Measurements from ENCODE around the gene TUBB2A. TPM values are rescaled to one million over a fixed set of nuclear protein-coding genes. Genes with fewer than 3 reads are reported as not detected.
A peak's percentile ranks its signal among the peaks of the same experiment; 100 is the strongest.
"Not testable (repeated sequence)": the region's sequence is repeated elsewhere in the genome, so short reads cannot be mapped to it uniquely, and the experiment has no call there.

The TUBB2A gene
- polyA plus RNA-seq, 1 donor from 2014 or later, result 12.8 TPM

DNA sequence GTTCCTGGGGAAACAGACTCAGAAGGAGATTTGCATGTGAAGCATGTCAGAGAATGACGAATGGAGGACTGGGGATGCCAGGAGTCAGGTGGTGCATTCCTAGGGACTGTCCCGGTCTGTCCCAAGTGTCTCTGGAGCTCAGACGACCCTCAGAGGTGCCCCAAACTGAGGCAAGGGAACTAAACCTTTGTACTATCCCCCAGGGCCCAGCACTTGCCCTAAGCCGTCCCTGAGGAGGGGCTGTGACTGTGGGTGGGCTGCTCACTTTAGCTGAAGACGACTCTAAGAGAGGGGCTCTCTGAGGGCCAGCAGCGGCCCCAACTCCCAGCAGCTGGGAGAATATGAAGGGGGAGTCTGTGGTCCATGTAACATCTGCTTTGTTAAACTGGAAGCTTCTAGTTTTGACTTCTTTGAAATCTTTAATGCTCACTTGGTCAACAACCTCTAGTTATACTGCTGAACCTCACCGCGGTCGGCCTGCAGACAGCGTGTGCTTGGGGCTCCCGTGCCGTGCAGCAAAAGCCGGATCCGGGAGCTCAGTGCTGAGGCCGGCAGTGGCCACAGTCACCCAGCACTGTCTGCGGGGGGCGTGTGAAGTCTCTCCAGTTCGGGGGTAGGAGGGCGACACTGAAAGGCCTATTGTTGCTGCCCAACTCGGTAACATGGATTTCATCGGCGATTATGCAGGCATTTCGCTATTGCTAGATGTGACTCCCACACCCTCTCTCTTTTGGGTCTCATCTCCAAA is 35.9 kb upstream of the TUBB2A start:
- H3K9me3 Mint-ChIP-seq, result peaks cover 0 to 2% (median 0%) of the 10 kb centered on the region in 3 donors
- H3K27me3 Mint-ChIP-seq, result peaks cover 5% of the 10 kb centered on the region

DNA sequence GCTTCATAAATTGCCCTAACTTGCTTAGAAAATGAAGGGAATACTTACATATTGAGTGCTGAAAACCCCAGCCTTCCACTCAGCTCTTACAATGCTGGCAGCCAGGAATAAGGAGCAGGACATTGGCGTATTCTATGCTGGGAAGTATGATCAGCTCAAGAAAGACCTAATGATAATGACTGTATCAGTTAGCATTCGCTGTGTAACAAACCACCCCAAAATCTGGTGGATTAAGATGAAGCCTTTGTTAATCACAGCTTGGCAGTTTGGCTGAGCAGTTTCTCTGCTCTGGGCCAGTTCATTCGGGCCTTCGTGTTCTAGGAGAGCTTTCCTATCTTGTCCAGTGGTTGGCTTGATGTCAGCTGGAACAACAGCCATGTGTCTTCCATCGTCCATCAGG is 33.4 kb upstream of the TUBB2A start:
- H3K4me3 Mint-ChIP-seq, result no peak overlapping the region
- no peak overlapping the region for H3K27ac Mint-ChIP-seq
- H3K9me3 Mint-ChIP-seq, result no peaks in the 10 kb centered on the region
- H3K27me3 Mint-ChIP-seq, result peaks cover 5% of the 10 kb centered on the region
- no peaks in the 10 kb centered on the region for H3K4me1 Mint-ChIP-seq
- H3K36me3 Mint-ChIP-seq, result peaks cover 3% of the 10 kb centered on the region

More for the DNA sequence above, 35.9 kb upstream of the TUBB2A start:
- Mint-ChIP-seq H3K4me1 (no peaks in the 10 kb centered on the region), H3K36me3 (peaks cover 3% of the 10 kb centered on the region), H3K27ac (no peak overlapping the region), H3K4me3 (no peak overlapping the region)

DNA sequence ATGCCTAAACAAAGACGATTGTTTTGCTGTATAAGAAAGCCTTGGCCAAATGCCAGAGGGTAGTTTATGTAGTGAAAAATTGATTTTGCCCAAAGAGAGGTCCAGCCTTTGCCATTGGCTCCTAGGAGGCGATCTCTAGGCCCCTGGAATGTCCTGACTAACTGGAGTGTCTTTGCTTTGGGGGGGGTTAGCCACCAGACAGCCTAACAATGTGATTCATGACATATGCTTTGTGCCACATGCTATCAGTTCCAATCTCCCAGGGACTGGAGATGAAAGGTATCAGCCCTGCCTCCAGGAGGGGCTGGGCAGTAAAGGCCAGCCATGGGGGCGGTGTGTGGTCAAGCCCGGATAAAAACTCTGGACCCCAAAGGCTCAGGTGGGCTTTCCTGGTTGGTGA is 32.7 kb upstream of the TUBB2A start:
- H3K4me3 Mint-ChIP-seq, result no peak overlapping the region
- no peak overlapping the region for H3K27ac Mint-ChIP-seq
- no peaks in the 10 kb centered on the region for H3K9me3 Mint-ChIP-seq
- peaks cover 5% of the 10 kb centered on the region for H3K36me3 Mint-ChIP-seq
- no peaks in the 10 kb centered on the region for H3K4me1 Mint-ChIP-seq
- peaks cover 5% of the 10 kb centered on the region for H3K27me3 Mint-ChIP-seq

DNA sequence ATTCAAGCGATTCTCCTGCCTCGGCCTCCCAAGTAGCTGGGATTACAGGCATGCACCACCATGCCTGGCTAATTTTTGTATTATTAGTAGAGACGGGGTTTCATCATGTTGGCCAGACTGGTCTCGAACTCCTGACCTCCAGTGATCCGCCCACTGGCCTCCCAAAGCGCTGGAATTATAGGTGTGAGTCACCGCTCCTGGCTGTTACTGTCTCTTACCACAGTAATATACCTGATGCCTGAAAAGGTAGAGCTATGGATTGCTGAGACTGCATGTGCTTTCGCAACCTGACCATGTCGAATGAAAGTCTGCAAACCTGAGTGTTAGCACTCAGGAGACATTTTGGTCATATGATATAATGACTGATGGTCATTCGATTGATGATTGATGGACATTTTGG is 31.8 kb upstream of the TUBB2A start:
- H3K9me3 Mint-ChIP-seq, H3K4me1 Mint-ChIP-seq, H3K36me3 Mint-ChIP-seq, H3K27me3 Mint-ChIP-seq, H3K27ac Mint-ChIP-seq, H3K4me3 Mint-ChIP-seq: not testable (repeated sequence)

DNA sequence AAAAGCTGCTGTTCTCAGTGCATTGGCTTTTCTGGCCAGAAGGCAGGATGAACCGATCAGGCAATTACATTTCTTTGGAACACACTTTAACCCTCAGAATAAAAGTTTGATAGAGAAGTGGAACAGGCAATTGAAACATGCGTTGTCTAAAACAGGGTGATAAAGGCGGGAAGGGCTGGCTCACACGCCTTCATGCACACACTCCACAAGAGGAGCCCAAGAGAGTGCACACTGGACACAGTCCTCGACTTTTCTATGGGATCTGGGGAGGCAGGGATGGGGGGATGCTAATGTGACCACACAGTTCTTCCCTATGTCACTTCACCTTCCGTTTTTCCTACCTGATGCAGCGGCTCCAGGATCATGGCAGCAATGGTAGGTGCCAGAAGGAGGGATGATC is 30.9 kb upstream of the TUBB2A start:
- Mint-ChIP-seq H3K4me1 (no peaks in the 10 kb centered on the region), H3K4me3 (no peak overlapping the region), H3K9me3 (no peaks in the 10 kb centered on the region), H3K36me3 (peaks cover 5% of the 10 kb centered on the region), H3K27ac (no peak overlapping the region), H3K27me3 (peaks cover 5% of the 10 kb centered on the region)

DNA sequence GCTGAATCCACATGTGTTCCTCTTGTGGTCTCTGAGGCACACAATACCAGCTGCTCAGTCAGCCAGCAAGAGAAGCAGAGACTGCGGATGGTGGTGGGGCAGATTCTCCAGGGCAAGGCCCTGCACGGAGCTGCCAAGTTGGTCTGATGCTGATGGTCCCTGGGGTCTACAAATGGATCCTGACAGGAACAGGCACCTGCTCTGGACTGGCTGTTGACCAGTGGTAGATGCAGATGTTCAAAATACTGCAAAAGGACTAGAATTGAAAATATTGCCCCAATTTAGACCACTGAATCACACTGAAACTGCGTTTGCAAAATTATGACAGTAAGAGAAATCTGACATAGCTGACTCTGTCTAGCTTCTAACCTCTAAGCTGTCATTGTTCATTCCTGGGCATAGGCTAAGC is 29.6 kb upstream of the TUBB2A start:
- H3K4me3 Mint-ChIP-seq, result no peak overlapping the region

DNA sequence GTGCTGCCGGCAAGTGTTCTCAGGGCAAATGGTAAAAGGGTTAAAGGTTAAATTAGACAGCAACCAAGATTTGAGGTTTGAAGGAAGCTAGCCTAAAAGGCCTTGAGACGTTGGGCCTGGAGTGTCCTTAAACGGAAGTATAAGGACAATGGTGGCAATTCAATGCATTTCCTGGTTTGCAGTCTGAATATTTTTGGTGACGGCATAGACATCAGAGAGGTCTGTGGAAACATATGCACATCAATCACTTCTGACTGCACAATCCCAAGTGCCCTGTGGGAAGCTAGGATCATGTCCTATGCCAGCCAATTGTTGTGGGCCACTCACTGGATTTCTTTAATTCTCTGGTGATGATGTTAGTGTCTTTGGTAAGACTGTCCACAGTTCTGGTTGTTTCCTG is 25.7 kb upstream of the TUBB2A start:
- H3K27me3 Mint-ChIP-seq, result peaks cover 2% of the 10 kb centered on the region
- H3K4me3 Mint-ChIP-seq, result no peak overlapping the region
- no peak overlapping the region for H3K27ac Mint-ChIP-seq
- no peaks in the 10 kb centered on the region for H3K9me3 Mint-ChIP-seq
- peaks cover 4% of the 10 kb centered on the region for H3K36me3 Mint-ChIP-seq
- no peaks in the 10 kb centered on the region for H3K4me1 Mint-ChIP-seq

More for the DNA sequence above, 29.6 kb upstream of the TUBB2A start:
- H3K36me3 Mint-ChIP-seq, result peaks cover 7% of the 10 kb centered on the region
- H3K9me3 Mint-ChIP-seq, result no peaks in the 10 kb centered on the region
- no peaks in the 10 kb centered on the region for H3K4me1 Mint-ChIP-seq
- H3K27me3 Mint-ChIP-seq, result peaks cover 5% of the 10 kb centered on the region
- H3K27ac Mint-ChIP-seq, result peak overlapping the region in 1 of 3 donors; percentile 48

DNA sequence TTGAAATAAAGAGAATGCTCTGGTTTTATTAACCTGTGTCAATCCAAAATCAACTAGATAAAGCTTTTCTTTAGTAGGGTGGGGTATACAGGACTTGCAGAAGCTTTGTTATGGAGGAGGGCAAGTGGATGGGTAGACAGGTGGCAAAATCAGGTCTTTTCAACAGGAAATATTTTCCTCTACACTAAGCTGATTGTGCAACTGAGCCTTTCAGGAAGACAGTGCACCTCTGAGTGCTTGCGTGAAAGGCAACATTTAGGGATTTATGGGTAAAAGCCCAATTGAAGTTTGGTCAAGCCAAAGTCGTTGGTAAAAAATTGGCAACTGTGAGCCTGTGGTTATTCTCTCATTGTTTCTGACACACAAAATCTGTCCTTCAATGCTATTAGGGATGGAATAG is 23.8 kb upstream of the TUBB2A start:
- no peak overlapping the region for H3K27ac Mint-ChIP-seq
- H3K4me1 Mint-ChIP-seq, result no peaks in the 10 kb centered on the region
- H3K36me3 Mint-ChIP-seq, result peaks cover 4% of the 10 kb centered on the region
- peaks cover 2% of the 10 kb centered on the region for H3K27me3 Mint-ChIP-seq
- no peaks in the 10 kb centered on the region for H3K9me3 Mint-ChIP-seq
- no peak overlapping the region for H3K4me3 Mint-ChIP-seq

DNA sequence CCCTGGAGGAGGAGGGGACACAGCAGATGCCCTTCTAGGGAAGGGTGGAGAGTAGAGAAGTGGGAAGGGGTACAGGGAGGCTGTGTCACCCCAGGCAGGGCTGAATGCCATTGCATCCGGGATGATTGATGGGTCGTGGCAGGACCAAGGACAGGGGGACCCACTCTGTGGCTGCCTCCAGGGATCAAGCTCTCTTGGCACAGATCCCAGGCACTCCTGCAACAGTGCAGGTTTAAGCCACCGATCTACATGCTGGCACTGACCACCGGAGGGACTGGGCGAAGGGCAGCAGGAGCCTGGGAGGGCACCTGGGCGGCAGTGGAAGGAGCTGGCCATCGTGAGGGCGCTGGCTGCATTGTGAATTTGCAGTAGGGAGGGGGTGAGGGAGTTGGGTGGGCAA is 22.6 kb upstream of the TUBB2A start:
- H3K4me3 Mint-ChIP-seq, result peak overlapping the region; percentile 41 to 80 (median 77)
- H3K27me3 Mint-ChIP-seq, H3K27ac Mint-ChIP-seq, H3K36me3 Mint-ChIP-seq, H3K4me1 Mint-ChIP-seq, H3K9me3 Mint-ChIP-seq: not testable (repeated sequence)

DNA sequence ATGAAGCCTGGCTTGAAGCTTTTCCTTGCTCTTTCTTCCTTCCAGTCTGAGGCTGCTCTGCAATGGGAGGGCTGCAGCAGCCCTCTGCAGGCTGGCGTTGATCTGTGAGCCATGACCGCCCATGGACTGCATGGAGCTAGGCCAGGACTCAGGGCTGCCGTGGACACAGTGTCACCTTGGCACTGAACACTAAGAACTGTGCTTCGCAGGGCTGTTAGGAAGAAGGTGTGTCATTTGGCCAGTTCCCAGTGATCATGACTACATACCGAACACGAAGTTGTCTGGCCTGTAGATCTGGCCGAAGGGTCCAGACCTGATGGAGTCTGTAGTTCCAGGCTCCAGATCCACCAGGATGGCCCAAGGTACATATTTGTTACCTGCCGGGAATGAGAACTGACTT is 21.3 kb upstream of the TUBB2A start:
- H3K4me3 Mint-ChIP-seq, H3K27me3 Mint-ChIP-seq, H3K9me3 Mint-ChIP-seq, H3K36me3 Mint-ChIP-seq, H3K4me1 Mint-ChIP-seq: not testable (repeated sequence)
- peak overlapping the region in 1 of 3 donors; percentile 12 for H3K27ac Mint-ChIP-seq

DNA sequence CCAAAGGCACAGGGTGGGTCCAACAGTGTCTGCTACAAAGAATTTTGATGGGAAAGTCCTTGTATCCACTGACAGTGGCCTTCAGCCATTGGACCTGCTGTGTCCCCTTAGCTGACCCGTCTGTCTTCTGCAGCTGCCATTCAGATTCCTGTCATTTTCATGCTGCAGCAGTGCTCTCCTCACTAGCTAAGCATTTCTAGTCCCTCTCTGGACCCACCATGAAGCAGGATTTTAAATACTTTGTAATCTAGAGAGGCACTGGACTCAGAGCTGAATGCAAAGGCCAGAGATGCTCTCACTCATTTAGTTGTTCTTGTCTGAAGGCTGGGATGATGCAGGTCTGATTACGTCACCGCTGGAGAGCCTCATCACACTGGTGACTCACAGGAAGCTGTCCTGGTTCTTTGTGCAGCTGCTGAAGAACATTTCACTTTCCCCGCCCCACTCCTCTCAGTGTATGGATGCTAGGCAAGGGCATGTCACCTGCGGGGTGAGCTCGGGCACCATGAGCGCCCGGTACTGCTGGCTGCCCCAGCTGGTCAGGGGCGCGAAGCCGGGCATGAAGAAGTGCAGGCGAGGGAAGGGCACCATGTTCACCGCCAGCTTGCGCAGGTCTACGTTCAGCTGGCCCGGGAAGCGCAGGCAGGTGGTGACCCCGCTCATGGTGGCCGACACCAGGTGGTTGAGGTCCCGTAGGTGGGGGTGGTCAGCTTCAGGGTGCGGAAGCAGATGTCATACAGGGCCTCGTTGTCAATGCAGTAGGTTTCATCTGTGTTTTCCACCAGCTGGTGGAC is 19.4 kb upstream of the TUBB2A start:
- H3K27me3 Mint-ChIP-seq, result peaks cover 2% of the 10 kb centered on the region
- H3K27ac Mint-ChIP-seq, result peak overlapping the region in 1 of 3 donors; percentile 16
- no peaks in the 10 kb centered on the region for H3K9me3 Mint-ChIP-seq
- no peaks in the 10 kb centered on the region for H3K36me3 Mint-ChIP-seq
- no peak overlapping the region for H3K4me3 Mint-ChIP-seq
- no peaks in the 10 kb centered on the region for H3K4me1 Mint-ChIP-seq

DNA sequence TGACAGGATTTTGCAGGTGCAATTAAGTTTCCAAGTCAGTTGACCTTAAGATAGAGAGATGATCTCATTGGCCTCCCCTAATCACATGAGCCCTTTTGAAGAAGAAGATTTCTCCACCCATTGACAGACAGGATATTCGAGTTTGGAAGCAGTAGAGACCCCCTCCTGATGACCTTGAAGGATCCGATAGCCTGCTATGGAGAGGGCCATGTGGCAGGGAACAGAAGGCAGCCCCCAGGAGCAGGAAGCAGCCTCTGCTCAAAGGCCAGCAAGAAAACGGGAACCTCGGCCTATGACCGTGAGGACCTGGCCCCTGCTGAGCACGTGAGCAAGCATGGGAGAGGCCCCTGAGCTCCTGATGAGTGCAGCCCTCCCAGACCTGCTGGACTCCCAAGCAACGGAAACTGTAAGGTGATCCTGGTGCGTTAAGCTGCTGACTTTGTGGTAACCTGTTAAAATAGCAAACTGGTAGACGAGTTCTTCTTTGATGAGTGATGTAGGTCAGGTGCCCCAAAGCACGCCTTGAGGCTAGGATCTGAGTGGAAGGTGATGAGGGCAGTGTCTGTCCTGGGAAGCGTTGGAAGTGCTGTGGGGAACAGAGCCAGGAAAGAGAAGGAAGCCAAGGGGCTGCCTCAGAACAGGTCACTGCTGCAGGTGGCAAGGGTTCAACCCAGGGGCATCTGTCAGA is 18.5 kb upstream of the TUBB2A start:
- H3K36me3 Mint-ChIP-seq, result no peaks in the 10 kb centered on the region
- no peak overlapping the region for H3K4me3 Mint-ChIP-seq
- no peak overlapping the region for H3K27ac Mint-ChIP-seq
- peaks cover 3% of the 10 kb centered on the region for H3K27me3 Mint-ChIP-seq
- H3K4me1 Mint-ChIP-seq, result no peaks in the 10 kb centered on the region
- H3K9me3 Mint-ChIP-seq, result no peaks in the 10 kb centered on the region

DNA sequence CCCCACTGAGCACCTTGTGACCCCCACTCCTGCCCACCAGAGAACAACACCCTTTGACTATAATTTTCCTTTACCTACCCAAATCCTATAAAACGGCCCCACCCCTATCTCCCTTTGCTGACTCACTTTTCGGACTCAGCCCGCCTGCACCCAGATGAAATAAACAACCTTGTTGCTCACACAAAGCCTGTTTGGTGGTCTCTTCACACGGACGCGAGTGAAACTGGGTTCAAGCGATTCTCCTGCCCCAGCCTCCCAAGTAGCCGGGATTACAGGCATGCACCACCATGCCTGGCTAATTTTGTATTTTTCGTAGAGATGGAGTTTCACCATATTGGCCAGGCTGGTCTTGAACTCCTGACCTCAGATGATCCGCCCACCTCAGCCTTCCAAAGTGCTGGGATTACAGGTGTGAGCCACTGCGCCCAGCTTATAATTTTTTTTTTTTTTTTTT is 16.3 kb upstream of the TUBB2A start:
- H3K36me3 Mint-ChIP-seq, H3K27ac Mint-ChIP-seq, H3K4me3 Mint-ChIP-seq, H3K9me3 Mint-ChIP-seq, H3K4me1 Mint-ChIP-seq, H3K27me3 Mint-ChIP-seq: not testable (repeated sequence)

DNA sequence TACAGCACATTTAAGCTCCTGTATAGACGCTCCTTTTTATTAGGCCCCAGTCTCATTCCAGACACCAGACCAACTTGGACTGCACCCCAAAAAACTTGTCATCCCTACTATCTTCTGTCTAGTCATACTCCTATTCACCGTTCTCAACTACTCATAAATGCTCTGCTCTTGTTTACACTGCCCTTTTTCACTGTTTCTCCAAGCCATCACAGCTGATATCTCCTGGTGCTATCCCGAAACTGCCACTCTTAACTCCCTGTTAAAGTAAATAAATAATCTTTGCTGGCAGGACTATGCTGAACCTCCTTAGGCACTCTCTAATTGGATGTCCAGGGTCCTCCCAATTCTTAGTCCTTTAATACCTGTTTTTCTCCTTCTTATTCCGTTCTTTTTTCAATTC is 15.4 kb upstream of the TUBB2A start:
- not testable (repeated sequence) for H3K27me3 Mint-ChIP-seq, H3K27ac Mint-ChIP-seq, H3K36me3 Mint-ChIP-seq, H3K4me1 Mint-ChIP-seq, H3K9me3 Mint-ChIP-seq, H3K4me3 Mint-ChIP-seq

DNA sequence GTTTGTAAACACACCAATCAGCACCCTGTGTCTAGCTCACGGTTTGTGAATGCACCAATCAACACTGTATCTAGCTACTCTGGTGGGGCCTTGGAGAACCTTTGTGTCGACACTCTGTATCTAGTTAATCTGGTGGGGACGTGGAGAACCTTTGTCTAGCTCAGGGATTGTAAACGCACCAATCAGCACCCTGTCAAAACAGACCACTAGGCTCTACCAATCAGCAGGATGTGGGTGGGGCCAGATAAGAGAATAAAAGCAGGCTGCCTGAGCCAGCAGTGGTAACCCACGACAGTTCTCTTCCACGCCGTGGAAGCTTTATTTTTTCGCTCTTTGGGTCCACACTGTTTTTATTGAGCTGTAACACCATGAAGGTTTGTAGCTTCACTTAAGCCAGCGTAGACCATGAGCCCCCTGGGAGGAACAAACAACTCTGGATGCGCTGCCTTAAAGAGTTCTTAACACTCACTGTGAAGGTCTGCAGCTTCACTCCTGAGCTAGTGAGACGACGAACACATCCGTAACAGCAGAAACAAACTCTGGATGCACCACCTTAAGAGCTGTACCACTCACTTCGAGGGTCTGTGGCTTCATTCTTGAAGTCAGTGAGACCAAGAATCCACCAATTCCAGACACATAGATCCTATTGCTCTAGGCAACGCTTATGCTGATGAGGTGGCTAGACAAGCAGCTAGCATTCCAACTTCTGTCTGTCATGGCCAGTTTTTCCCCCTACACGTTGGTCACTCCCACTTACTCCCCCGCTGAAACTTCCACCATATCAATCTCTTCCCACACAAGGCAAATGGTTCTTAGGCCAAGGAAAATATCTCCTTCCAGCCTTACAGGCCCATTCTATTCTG is 14.2 kb upstream of the TUBB2A start:
- not testable (repeated sequence) for H3K9me3 Mint-ChIP-seq, H3K27me3 Mint-ChIP-seq, H3K4me3 Mint-ChIP-seq, H3K27ac Mint-ChIP-seq, H3K4me1 Mint-ChIP-seq, H3K36me3 Mint-ChIP-seq

All from IgD-negative memory B cell (primary cell).